ENCODE results near the gene TRA2B. TPM values are rescaled to one million over a fixed set of nuclear protein-coding genes. Genes with fewer than 3 reads are reported as not detected.

The TRA2B gene
- total RNA-seq, 1 experiment from 2014 or later: 232 TPM

DNA sequence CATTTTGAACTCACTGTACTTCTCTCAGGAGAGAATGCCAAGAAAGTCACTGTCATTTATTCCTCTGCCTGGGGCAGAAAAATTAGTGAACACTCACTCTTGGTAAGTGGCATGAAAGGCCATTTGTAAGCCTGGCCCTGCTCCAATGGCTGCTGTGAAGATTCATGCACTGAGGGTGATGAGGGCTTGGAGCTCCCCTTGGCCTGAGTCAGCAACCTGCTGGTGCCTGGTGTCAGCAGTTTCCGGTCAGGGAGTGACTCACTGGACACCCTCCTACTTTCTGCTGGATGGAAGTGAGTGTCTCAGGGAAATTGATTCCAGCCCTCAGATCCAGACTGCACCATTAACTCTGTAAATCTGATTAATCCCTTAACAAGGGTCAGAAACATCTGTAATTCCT lies 37.6 kb downstream of the TRA2B start:
- no peak for DNase-seq (ENCODE audit: low spot score)
- in situ Hi-C loops (cut with HindIII; ENCODE audit: low sequenced_read_pairs): no loop called here

- no peak for DNase-seq (ENCODE audit: low spot score)
- in situ Hi-C loops (cut with HindIII; ENCODE audit: low sequenced_read_pairs): no loop called here
These were observed 41.2 kb downstream of the TRA2B start for GRCh38 chr3:185896636-185897035.

DNA sequence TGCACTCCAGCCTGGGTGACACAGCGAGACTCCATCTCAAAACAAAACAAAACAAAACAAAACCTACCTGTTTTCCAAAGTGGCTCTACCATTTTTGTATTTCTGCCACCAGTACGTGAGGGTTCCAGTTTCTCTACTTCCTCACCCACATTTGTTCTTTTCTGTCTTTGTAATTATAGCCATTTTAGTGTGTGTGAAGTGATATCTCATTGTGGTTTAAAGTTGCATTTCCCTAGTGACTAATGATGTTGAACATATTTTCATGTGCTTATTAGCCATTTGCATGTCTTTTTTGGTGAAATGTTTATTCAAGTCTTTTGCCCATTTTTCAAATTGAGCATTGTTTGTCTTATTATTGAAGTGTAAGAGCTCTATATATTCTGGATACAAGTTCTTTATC lies 50.7 kb downstream of the TRA2B start:
- no peak for DNase-seq (ENCODE audit: low spot score)
- in situ Hi-C loops (cut with HindIII; ENCODE audit: low sequenced_read_pairs): no loop called here

DNA sequence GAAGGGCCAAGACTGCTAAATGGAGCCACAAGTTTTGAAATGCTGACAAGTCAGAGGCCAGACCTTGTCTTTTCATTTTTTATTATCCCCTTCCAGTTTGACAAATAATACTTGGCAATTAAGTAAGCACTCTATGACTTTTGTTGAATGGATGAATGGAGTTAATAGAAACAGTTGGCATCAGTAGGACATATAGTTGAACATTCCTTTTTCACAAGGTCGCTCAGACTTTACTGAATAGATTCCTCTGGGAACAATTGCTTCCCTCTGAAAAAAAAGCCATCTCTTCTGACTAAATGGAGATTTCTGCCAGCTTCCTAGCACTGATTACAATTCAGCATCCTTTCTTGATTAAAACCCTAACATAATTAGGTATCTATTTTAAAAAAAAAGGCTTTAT lies 53.2 kb downstream of the TRA2B start:
- no peak for DNase-seq (ENCODE audit: low spot score)
- in situ Hi-C loops (cut with HindIII; ENCODE audit: low sequenced_read_pairs): no loop called here

DNA sequence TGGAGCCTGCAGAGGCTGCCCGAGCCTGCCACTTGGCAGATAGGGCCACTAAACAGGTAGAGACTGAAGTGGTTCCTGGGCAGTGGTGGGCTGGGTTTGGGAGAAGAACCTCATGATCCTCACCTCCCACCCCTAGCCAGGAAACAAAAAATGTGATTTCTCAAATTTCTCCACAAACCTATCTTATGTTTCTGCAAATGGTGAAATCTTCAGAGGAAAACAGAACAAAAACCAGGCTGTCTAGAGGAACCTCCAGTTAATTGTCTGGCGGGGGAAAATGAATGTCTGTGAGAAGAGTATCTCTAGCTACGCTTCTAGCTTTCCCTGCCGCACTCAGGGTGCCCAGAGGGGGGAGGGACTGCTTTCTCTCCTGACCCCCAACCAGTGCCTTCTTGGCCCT lies 55.9 kb downstream of the TRA2B start:
- DNase-seq (ENCODE audit: low spot score): no peak
- in situ Hi-C loops (cut with HindIII; ENCODE audit: low sequenced_read_pairs): no loop called here

GRCh38 chr3:185880600-185880999 lies 57.2 kb downstream of the TRA2B start:
- no peak for DNase-seq (ENCODE audit: low spot score)
- in situ Hi-C loops (cut with HindIII; ENCODE audit: low sequenced_read_pairs): no loop called here

GRCh38 chr3:185878920-185879319 lies 58.9 kb downstream of the TRA2B start:
- in situ Hi-C loops (cut with HindIII; ENCODE audit: low sequenced_read_pairs): no loop called here

DNA sequence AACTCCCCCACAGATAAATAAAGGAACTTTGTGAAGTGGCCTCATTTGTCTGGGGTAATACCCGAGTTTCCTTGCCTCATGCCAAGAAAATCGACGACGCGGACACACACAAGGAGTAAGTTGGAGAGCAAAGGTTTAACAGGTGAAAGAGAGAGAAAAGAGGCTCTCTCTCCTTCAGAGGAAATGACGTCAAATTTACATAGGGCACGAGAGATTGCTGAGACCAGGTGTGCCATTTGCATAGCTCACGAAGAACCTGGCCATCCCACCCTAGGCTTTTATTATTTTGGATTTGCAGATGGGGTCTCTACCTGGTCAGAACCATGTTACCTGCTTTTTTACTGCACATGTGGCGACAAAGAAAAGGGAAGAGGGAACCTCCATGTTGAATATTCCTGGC lies 63.7 kb downstream of the TRA2B start:
- in situ Hi-C loops (cut with HindIII; ENCODE audit: low sequenced_read_pairs): no loop called here
- DNase-seq (ENCODE audit: low spot score): no peak

More at GRCh38 chr3:185878920-185879319, 58.9 kb downstream of the TRA2B start:
- DNase-seq (ENCODE audit: low spot score): no peak

DNA sequence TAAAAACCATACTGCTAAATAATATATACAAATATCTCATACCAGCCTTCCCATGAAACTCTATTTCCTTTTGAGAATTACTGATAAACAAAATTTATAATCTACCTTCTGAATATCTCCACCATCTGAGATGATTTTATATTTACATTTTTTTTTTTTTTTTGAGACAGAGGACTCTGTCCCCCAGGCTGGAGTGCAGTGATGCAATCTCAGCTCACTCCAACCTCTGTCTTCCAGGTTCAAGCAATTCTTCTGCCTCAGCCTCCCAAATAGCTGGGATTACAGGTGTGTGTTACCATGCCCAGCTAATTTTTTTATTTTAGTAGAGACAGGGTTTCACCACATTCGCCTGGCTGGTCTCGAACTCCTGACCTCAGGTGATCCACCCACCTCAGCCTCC lies 70.2 kb downstream of the TRA2B start:
- in situ Hi-C loops (cut with HindIII; ENCODE audit: low sequenced_read_pairs): no loop called here
- no peak for DNase-seq (ENCODE audit: low spot score)

GRCh38 chr3:185866995-185867394 lies 70.8 kb downstream of the TRA2B start:
- no peak for DNase-seq (ENCODE audit: low spot score)
- in situ Hi-C loops (cut with HindIII; ENCODE audit: low sequenced_read_pairs): no loop called here

DNA sequence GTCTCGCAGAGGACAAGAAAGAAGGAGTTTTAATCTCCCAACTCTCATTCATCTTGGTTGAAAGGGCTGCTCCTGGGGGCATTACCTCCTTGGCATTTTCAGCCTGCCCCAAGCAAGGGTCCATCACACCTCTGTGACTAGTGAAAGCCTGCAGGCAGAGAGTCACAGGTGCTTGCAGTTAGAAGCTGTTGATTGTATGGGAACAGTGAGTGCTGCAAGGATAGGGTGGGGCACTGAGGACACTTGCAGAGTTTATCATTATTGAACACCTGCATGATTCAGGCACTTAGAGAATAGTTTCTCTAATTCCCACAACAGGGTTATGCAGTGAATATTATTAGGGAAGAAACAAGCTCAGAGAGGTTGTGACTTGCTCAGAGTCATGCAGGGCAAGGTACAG lies 71.3 kb downstream of the TRA2B start:
- in situ Hi-C loops (cut with HindIII; ENCODE audit: low sequenced_read_pairs): no loop called here
- no peak for DNase-seq (ENCODE audit: low spot score)

Other genes with a start within 250 kb of the TRA2B start
- 40.1 and 42.2 TPM in 2 replicates for gene IGF2BP2, start 113.0 kb downstream of the TRA2B start, total RNA-seq (2014; rRNA removed; shearing (Covaris generic))
- 16.8 and 22.8 TPM in 2 replicates for gene ETV5, start 171.1 kb upstream of the TRA2B start, total RNA-seq (2014; rRNA removed; shearing (Covaris generic))